Astrocyte (in vitro differentiated cells and primary cell): ENCODE measurements around the gene BMAL1.

ENCODE experiments used
- CTCF ChIP-seq: IDR thresholded peaks from 2 replicates; pipeline ENCODE4 v1.5.1; 2011; ENCODE audit warnings: low read depth, mild to moderate bottlenecking, inconsistent platforms, low read length, moderate library complexity; ENCODE audit not compliant: insufficient read depth
- EZH2 ChIP-seq: IDR thresholded peaks from 2 replicates; pipeline ENCODE4 v1.6.1; 2012; ENCODE audit warnings: mild to moderate bottlenecking, low read length, inconsistent platforms; ENCODE audit not compliant: insufficient read depth

GRCh38 chr11:13249177-13249576 lies 28.4 kb upstream of the BMAL1 start:
- TF ChIP-seq CTCF (no peak), EZH2 (no peak)
